ENCODE data around the gene PRRC1. TPM values are rescaled to one million over a fixed set of nuclear protein-coding genes. Genes with fewer than 3 reads are reported as not detected.
"Not testable (repeated sequence)": the region's sequence is repeated elsewhere in the genome, so short reads cannot be mapped to it uniquely, and the experiment has no call there.

The PRRC1 gene
- total RNA-seq, 1 experiment from 2014 or later, result 109 TPM

DNA sequence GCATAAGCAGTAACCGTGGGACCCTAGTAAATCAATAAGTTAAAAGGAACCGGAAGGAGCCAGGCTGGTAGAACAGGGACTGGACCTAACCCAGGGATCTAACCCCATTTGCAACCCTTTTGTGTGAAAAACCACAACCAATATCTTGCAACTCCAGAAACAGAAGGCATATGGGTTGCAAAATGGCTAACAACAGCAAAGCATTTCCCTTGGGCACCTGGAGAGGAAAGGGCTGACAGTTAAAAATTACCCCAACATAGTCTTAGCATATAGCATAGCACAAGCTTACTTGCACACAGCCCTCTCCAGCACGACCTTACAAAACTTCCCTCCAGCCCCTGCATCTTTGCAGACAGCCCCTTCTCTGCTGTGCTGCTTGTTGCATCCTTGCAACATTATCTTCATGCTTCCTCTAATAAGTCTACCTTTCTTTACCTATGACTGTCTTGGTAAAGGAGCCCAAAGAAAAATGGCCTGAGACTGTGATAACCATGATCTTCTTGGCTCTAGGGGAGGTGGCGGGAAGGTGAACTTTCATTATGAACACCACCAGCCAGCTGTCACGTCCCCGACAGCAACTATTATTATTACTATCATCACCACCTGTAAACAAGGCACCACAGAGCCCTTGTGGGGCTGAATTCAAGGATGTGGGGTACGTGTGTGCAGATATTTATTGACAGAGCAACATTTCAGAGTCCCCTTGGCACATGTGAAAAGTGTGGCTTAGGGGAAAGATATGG lies 49.8 kb downstream of the PRRC1 start:
- intact Hi-C loops (cut with micrococcal nuclease), result loop anchor here (10.0 kb wide), 1 partner anchor 1108 kb away; no protein-coding TSS in a partner anchor
- DNase-seq (ENCODE audit: unreplicated experiment), result no peak
- CTCF ChIA-PET, result interaction anchor here (0.7 to 1.2 kb wide), 3 partner anchors 159 to 634 kb away, joined by 3 to 7 read pairs (median 3); no protein-coding TSS in a partner anchor
- Mint-ChIP-seq H3K27ac (ENCODE audit: low read depth, unreplicated experiment) (no peak overlapping the region), H3K4me3 (ENCODE audit: unreplicated experiment) (no peak overlapping the region), H3K27me3 (ENCODE audit: insufficient read depth, unreplicated experiment) (peaks cover 10% of the 10 kb centered on the region), H3K36me3 (ENCODE audit: insufficient read depth, unreplicated experiment) (no peaks in the 10 kb centered on the region), H3K4me1 (ENCODE audit: insufficient read depth, unreplicated experiment) (peaks cover 5% of the 10 kb centered on the region), H3K9me3 (ENCODE audit: unreplicated experiment) (no peaks in the 10 kb centered on the region)
- POLR2A ChIA-PET, result no interaction called here
- TF ChIP-seq, protein P1, sequence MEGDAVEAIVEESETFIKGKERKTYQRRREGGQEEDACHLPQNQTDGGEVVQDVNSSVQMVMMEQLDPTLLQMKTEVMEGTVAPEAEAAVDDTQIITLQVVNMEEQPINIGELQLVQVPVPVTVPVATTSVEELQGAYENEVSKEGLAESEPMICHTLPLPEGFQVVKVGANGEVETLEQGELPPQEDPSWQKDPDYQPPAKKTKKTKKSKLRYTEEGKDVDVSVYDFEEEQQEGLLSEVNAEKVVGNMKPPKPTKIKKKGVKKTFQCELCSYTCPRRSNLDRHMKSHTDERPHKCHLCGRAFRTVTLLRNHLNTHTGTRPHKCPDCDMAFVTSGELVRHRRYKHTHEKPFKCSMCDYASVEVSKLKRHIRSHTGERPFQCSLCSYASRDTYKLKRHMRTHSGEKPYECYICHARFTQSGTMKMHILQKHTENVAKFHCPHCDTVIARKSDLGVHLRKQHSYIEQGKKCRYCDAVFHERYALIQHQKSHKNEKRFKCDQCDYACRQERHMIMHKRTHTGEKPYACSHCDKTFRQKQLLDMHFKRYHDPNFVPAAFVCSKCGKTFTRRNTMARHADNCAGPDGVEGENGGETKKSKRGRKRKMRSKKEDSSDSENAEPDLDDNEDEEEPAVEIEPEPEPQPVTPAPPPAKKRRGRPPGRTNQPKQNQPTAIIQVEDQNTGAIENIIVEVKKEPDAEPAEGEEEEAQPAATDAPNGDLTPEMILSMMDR (IDR thresholded peaks at IDR 0.05; ENCODE audit: unreplicated experiment), result no peak
- no TSS peak for BruUV-seq (replicated peaks)

DNA sequence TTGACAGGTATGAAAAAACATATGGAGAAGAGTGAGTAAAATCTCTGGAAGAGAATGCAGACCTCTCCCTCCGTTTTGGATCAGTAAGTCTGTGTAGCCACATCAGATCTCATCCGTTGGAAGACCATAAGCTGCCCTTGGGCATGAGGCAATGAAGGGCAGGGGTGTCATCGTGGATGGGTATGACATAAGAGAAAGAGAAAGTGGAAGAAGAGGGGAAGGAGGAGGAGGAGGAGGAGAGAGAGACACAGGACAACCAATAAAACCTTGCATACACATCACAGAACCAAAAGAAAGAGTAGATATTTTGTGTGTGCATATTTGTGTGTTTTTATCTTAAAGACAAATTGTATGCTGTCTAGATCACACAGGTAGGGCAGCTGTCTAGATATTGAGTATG lies 50.7 kb downstream of the PRRC1 start:
- peaks cover 10% of the 10 kb centered on the region for H3K27me3 Mint-ChIP-seq (ENCODE audit: insufficient read depth, unreplicated experiment)
- no peak overlapping the region for H3K27ac Mint-ChIP-seq (ENCODE audit: low read depth, unreplicated experiment)
- ChIA-PET CTCF (interaction anchor here (0.7 to 1.2 kb wide), 3 partner anchors 158 to 633 kb away, joined by 3 to 7 read pairs (median 3); no protein-coding TSS in a partner anchor), POLR2A (no interaction called here)
- TF ChIP-seq, protein P1 (IDR thresholded peaks at IDR 0.05; ENCODE audit: unreplicated experiment), result no peak
- BruUV-seq (replicated peaks), result no TSS peak
- peaks cover 5% of the 10 kb centered on the region for H3K4me1 Mint-ChIP-seq (ENCODE audit: insufficient read depth, unreplicated experiment)
- no peaks in the 10 kb centered on the region for H3K9me3 Mint-ChIP-seq (ENCODE audit: unreplicated experiment)
- H3K36me3 Mint-ChIP-seq (ENCODE audit: insufficient read depth, unreplicated experiment), result no peaks in the 10 kb centered on the region
- no peak for DNase-seq (ENCODE audit: unreplicated experiment)
- intact Hi-C loops (cut with micrococcal nuclease), result loop anchor here (10.0 kb wide), 1 partner anchor 1107 kb away; no protein-coding TSS in a partner anchor
- no peak overlapping the region for H3K4me3 Mint-ChIP-seq (ENCODE audit: unreplicated experiment)

DNA sequence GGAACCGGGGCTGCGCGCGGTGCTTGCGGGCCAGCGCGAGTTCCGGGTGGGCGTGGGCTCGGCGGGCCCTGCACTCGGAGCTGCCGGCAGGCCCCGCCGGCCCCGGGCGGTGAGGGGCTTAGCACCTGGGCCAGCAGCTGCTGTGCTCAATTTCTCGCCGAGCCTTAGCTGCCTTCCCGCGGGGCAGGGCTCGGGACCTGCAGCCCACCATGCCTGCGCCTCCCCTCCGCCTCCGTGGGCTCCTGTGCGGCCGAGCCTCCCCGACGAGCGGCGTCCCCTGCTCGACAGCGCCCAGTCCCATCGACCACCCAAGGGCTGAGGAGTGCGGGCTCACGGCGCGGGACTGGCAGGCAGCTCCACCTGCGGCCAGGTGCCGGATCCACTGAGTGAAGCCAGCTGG lies 52.0 kb downstream of the PRRC1 start:
- H3K4me1 Mint-ChIP-seq (ENCODE audit: insufficient read depth, unreplicated experiment); H3K4me3 Mint-ChIP-seq (ENCODE audit: unreplicated experiment); H3K27ac Mint-ChIP-seq (ENCODE audit: low read depth, unreplicated experiment); DNase-seq (ENCODE audit: unreplicated experiment); H3K9me3 Mint-ChIP-seq (ENCODE audit: unreplicated experiment); H3K36me3 Mint-ChIP-seq (ENCODE audit: insufficient read depth, unreplicated experiment); BruUV-seq (replicated peaks): not testable (repeated sequence)
- CTCF ChIA-PET, result interaction anchor here (0.6 to 7.3 kb wide), 8 partner anchors 7 to 889 kb away, joined by 3 to 82 read pairs (median 4); no protein-coding TSS in a partner anchor
- H3K27me3 Mint-ChIP-seq (ENCODE audit: insufficient read depth, unreplicated experiment), result peaks cover 10% of the 10 kb centered on the region
- intact Hi-C loops (cut with micrococcal nuclease), result loop anchor here (10.0 kb wide), 1 partner anchor 1105 kb away; no protein-coding TSS in a partner anchor
- POLR2A ChIA-PET, result interaction anchor here (0.7 kb wide), 1 partner anchor 31 kb away, joined by 4 read pairs; no protein-coding TSS in a partner anchor

DNA sequence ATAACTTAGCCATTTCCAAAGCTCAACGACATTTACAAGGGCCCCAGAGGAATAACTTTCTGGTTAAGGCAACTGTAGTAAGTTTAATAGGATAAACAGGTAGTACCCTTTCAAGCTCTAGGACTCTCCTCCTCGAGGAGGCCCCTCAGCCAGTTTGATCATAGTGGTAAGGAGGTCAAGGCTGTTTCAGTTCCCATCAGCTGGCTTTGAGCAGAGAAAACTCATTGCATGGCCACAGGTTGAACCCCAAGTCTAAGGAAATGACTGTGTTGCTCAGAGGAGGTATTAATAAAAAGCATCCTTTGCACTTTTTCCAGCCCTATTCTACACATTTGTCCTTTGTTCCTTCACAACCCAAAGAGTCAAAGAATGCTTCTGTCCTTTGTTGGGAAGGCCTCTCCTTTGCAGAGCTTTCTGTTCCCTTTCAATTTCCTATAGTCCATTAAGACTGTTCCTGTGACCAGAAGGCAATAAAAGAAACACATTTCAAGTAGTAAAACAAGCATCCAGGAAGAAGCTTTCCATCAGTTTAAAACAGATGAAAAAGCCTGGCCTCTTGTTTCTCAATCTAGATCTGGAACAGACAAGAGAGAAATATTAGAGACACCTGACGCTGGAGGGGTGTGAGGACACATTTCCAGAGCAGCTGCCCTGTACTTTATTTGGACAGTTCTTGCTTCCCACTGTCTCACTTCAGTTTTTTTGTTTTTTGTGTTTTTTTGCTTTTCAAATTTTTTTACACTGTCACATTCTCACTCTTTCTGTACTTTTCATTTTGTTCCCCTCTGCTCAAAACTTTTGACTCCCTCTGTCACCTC lies 54.1 kb downstream of the PRRC1 start:
- Mint-ChIP-seq H3K4me1 (ENCODE audit: insufficient read depth, unreplicated experiment) (peaks cover 5% of the 10 kb centered on the region), H3K27ac (ENCODE audit: low read depth, unreplicated experiment) (no peak overlapping the region), H3K9me3 (ENCODE audit: unreplicated experiment) (peaks cover 11% of the 10 kb centered on the region), H3K27me3 (ENCODE audit: insufficient read depth, unreplicated experiment) (peaks cover 10% of the 10 kb centered on the region), H3K4me3 (ENCODE audit: unreplicated experiment) (no peak overlapping the region), H3K36me3 (ENCODE audit: insufficient read depth, unreplicated experiment) (no peaks in the 10 kb centered on the region)
- POLR2A ChIA-PET, result no interaction called here
- CTCF ChIA-PET, result interaction anchor here (0.6 to 7.3 kb wide), 28 partner anchors 8 to 640 kb away, joined by 3 to 82 read pairs (median 4); partner anchors contain the start of gene CCDC192
- no TSS peak for BruUV-seq (replicated peaks)
- no peak for DNase-seq (ENCODE audit: unreplicated experiment)
- intact Hi-C loops (cut with micrococcal nuclease), result no loop called here
- TF ChIP-seq, protein P1 (IDR thresholded peaks at IDR 0.05; ENCODE audit: unreplicated experiment), result no peak
